Measurements from ENCODE around the gene OR10G4. TPM values are rescaled to one million over a fixed set of nuclear protein-coding genes. Genes with fewer than 3 reads are reported as not detected.

OR10G4 gene
- total RNA-seq, 1 experiment from 2014 or later = not detected

DNA sequence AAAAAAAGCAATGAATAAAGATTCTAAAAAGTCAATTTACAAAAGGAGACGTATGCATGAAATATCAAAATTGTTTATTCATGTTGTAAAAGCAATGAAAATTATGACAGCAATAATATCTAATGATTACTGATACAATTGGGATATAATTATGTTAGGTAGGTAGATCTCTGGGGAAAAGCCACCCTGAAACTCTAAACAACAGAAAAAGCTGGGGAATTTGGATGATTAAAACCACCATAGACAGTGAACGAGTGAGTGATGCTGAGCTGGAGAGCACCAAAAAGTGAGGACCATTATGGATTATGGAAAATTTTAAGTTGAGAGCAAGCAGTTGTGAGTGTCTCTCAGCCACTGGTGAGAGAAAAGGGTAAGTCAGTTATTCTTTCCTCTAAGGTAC, 13.7 kb downstream of the OR10G4 start, which contains the start of gene OR10G8:
Gene OR10G8, plus strand, starts transcription at position 301 of the 400 bp plus-strand sequence. CDS start 2,825 bp downstream, outside the sequence.
- Histone ChIP-seq H3K9me3 (ENCODE audit: control insufficient read depth in 1 of 2, insufficient read depth in 1 of 2, low read depth in 1 of 2, low read length in 2 of 2) (no peaks in the 10 kb centered on the region), H3K27me3 (ENCODE audit: insufficient read depth, low read length) (peaks cover 10% of the 10 kb centered on the region; the same call in 1 of the 2 replicates), H3K27ac (ENCODE audit: low read depth, low read length) (no peak within 1 kb of the TSS), H3K9ac (ENCODE audit: low read length) (no peak within 1 kb of the TSS), H3K4me3 (replicated peaks in 1 of 2; ENCODE audit: low read depth in 1 of 2, low read length in 2 of 2) (no peak within 1 kb of the TSS), H3K4me1 (ENCODE audit: control insufficient read depth in 1 of 2, insufficient read depth in 2 of 2, low read length in 2 of 2) (no peaks in the 10 kb centered on the region), H3K36me3 (ENCODE audit: control insufficient read depth in 1 of 2, insufficient read depth in 2 of 2, low read length in 2 of 2) (no peaks in the 10 kb centered on the region), H3K4me2 (ENCODE audit: low read length) (no peak within 1 kb of the TSS), H3K79me2 (ENCODE audit: insufficient read depth, low read length) (no peaks in the 10 kb centered on the region), H4K20me1 (ENCODE audit: insufficient read depth) (no peaks in the 10 kb centered on the region), H2AFZ (ENCODE audit: low read depth, low read length, poor library complexity, severe bottlenecking) (no peak within 1 kb of the TSS), H3K9me2 (ENCODE audit: insufficient read depth) (no peaks in the 10 kb centered on the region)
- no TSS peak for BruUV-seq (replicated peaks)
- ChIA-PET CTCF (no interaction called here), RAD21 (ENCODE audit: low non-redundant PET in 1 of 2, low total read pairs in 2 of 2, uncharacterized antibody in 2 of 2, unreplicated experiment in 2 of 2) (no interaction called here), POLR2A (no interaction called here)
- DNase-seq (ENCODE audit: low read depth, low spot score) (no peak), ATAC-seq (no peak)
- TF ChIP-seq JUND (IDR thresholded peaks at IDR 0.05) = no peak
- no peak for TF ChIP-seq POLR2A (IDR thresholded peaks at IDR 0.05; ENCODE audit: borderline replicate concordance, extremely low read depth, insufficient read depth, insufficient read length)
- intact Hi-C loops (cut with micrococcal nuclease) = no loop called here

- ChIA-PET RAD21 (ENCODE audit: low non-redundant PET in 1 of 2, low total read pairs in 2 of 2, uncharacterized antibody in 2 of 2, unreplicated experiment in 2 of 2) (no interaction called here), POLR2A (no interaction called here), CTCF (no interaction called here)
- H3K4me1 ChIP-seq (ENCODE audit: control insufficient read depth in 1 of 2, insufficient read depth in 2 of 2, low read length in 2 of 2) = no peaks in the 10 kb centered on the region
- H3K9ac ChIP-seq (ENCODE audit: low read length) = no peak overlapping the region
- H2AFZ ChIP-seq (ENCODE audit: low read depth, low read length, poor library complexity, severe bottlenecking) = no peak overlapping the region
- intact Hi-C loops (cut with micrococcal nuclease) = no loop called here
- H3K27me3 ChIP-seq (ENCODE audit: insufficient read depth, low read length) = no peaks in the 10 kb centered on the region; the same call in 1 of the 2 replicates
- no peak overlapping the region for H3K4me2 ChIP-seq (ENCODE audit: low read length)
- BruUV-seq (replicated peaks) = no TSS peak
- no peak overlapping the region for H3K4me3 ChIP-seq (replicated peaks in 1 of 2; ENCODE audit: low read depth in 1 of 2, low read length in 2 of 2)
- H3K27ac ChIP-seq (ENCODE audit: low read depth, low read length) = no peak overlapping the region
- no peaks in the 10 kb centered on the region for H3K36me3 ChIP-seq (ENCODE audit: control insufficient read depth in 1 of 2, insufficient read depth in 2 of 2, low read length in 2 of 2)
- H3K79me2 ChIP-seq (ENCODE audit: insufficient read depth, low read length) = no peaks in the 10 kb centered on the region
- no peaks in the 10 kb centered on the region for H3K9me3 ChIP-seq (ENCODE audit: control insufficient read depth in 1 of 2, insufficient read depth in 1 of 2, low read depth in 1 of 2, low read length in 2 of 2)
- no peaks in the 10 kb centered on the region for H3K9me2 ChIP-seq (ENCODE audit: insufficient read depth)
- no peak for DNase-seq (ENCODE audit: low read depth, low spot score)
- TF ChIP-seq SIN3A (IDR thresholded peaks at IDR 0.05; ENCODE audit: low read depth) (no peak), POLR2A (IDR thresholded peaks at IDR 0.05; ENCODE audit: borderline replicate concordance, extremely low read depth, insufficient read depth, insufficient read length) (no peak), YY1 (IDR thresholded peaks at IDR 0.05; ENCODE audit: extremely low read depth, insufficient replicate concordance, low read depth, low read length) (no peak), EGR1 (IDR thresholded peaks at IDR 0.05; ENCODE audit: low read depth) (no peak), EZH2 (IDR thresholded peaks at IDR 0.05) (no peak), CEBPB (IDR thresholded peaks at IDR 0.05; ENCODE audit: low read depth) (no peak), CBX3 (IDR thresholded peaks at IDR 0.05; ENCODE audit: low read depth) (no peak), ZFX (IDR thresholded peaks at IDR 0.05) (no peak), ZNF274 (IDR thresholded peaks at IDR 0.05; ENCODE audit: low read depth, low read length) (no peak), SRF (IDR thresholded peaks at IDR 0.05; ENCODE audit: low read depth) (no peak)
- ATAC-seq = no peak
- no peaks in the 10 kb centered on the region for H4K20me1 ChIP-seq (ENCODE audit: insufficient read depth)
These were observed 23.9 kb downstream of the OR10G4 start for GRCh38 chr11:124036666-124037065.

All from HCT116 (cell line).